ENCODE measurements around the gene LY6G5B.
A peak's percentile ranks its signal among the peaks of the same experiment; 100 is the strongest.

LY6G5B gene

GRCh38 chr6:31642798-31643570 is 26.8 kb upstream of the LY6G5B start:
- no peak for DNase-seq

- DNase-seq = no peak
Observed at GRCh38 chr6:31643818-31644454, 25.8 kb upstream of the LY6G5B start.

GRCh38 chr6:31645325-31645724 is 24.5 kb upstream of the LY6G5B start:
- no peak for DNase-seq

- DNase-seq = no peak
Observed at GRCh38 chr6:31651602-31652191, 18.1 kb upstream of the LY6G5B start.

- DNase-seq = peak; percentile 95
Observed at GRCh38 chr6:31652925-31653724, 16.7 kb upstream of the LY6G5B start.

- no peak for DNase-seq
Observed at GRCh38 chr6:31654574-31655348, 15.0 kb upstream of the LY6G5B start.

GRCh38 chr6:31655349-31656237 is 14.2 kb upstream of the LY6G5B start, which contains the start of gene APOM:
APOM (plus strand) TSS chr6:31655894; CDS start chr6:31655967, 73 bp downstream.
- DNase-seq = no peak

- no peak for DNase-seq
Observed at GRCh38 chr6:31657406-31658157, 12.2 kb upstream of the LY6G5B start.

GRCh38 chr6:31658158-31658688 is 11.6 kb upstream of the LY6G5B start:
- DNase-seq = no peak

GRCh38 chr6:31658983-31659648 is 10.7 kb upstream of the LY6G5B start:
- no peak for DNase-seq

GRCh38 chr6:31659649-31660380 is 10.0 kb upstream of the LY6G5B start:
- DNase-seq = no peak

- peak; percentile 52 for DNase-seq
Observed at GRCh38 chr6:31660381-31661261, 9.2 kb upstream of the LY6G5B start, which contains the start of gene C6orf47. C6orf47 (minus strand) TSS chr6:31660778; CDS start chr6:31659947, 831 bp downstream.

GRCh38 chr6:31661262-31662123 is 8.3 kb upstream of the LY6G5B start:
- DNase-seq = no peak

GRCh38 chr6:31662124-31662723 is 7.6 kb upstream of the LY6G5B start:
- DNase-seq = no peak

- no peak for DNase-seq
Observed at GRCh38 chr6:31663126-31663960, 6.4 kb upstream of the LY6G5B start.
